TTC549 (cell line): ENCODE measurements around the gene ELF5.

ENCODE experiments used
- FAIRE-seq: peaks from 2 replicates; lab custom pipeline; 2012; peaks lifted over from hg19 to GRCh38; lab: Jason Lieb, UNC

The ELF5 gene

DNA sequence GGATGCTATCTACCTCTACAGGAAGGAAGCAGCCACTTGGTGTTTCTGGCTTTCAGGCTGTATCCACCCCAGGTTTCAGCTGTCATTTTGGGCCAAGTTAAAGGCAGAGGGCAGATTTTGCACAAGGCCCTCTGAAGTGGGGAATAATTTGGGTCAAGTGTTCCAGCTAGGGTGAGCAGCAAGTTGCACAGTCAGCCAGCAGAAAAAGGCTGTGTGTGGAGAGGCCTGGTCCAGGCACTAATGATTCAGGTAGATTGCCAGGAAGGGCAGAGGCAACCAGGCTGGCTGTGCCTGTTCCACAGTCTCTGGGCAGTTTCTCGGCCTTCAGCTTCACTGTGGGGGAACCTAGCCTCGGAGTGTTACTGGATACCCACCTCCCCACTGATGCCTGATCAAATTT, 8.6 kb upstream of the ELF5 start:
- FAIRE-seq: no peak

DNA sequence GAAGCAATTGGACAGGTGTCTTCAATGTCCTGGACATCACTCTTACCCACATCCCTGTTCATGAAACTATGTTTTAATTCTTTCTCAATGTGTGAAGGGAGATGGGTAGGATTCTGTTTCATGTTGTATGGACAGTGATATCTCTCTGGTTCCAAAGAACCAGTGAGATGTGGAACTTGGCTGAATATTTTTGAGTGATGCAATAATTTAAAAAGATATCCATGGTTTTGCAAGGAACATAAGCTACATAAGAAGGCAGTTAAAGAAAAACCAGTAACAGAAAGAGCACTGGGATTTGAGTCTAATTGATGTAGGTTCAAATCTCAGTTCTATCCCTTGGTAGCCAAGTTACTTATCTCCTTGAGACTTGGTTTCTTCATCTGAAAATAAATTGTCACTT, 7.7 kb upstream of the ELF5 start:
- no peak for FAIRE-seq

DNA sequence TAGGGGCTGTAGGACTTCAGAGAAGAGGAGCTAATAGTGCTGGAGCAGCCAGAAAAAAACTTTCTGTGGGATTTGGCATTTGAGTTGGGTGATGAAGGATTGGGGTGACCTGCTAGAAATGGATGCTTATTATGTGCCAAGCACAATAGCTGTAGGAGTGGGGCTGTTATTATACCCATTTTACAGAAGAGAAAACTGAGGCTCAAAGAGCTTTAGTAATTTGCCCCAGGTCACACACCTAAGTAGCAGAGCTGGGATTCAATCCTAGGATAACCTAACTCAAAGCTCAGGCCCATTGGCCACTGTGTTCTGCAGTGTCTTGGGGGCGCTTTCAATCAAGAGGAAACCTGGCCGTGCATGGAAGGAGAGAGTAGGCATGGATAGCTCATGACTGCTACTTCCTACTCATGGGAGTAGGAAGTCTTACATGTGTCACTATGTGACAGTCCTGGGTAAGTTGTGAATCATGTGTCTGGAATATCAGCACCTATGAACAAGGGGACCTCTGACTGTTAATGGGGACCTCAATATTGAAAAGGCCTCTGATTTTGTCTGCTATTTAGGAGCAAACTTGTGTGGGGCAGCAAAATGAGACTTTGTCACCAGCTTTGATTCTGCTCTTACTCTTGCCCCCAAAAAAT, 6.1 kb upstream of the ELF5 start:
- no peak for FAIRE-seq

DNA sequence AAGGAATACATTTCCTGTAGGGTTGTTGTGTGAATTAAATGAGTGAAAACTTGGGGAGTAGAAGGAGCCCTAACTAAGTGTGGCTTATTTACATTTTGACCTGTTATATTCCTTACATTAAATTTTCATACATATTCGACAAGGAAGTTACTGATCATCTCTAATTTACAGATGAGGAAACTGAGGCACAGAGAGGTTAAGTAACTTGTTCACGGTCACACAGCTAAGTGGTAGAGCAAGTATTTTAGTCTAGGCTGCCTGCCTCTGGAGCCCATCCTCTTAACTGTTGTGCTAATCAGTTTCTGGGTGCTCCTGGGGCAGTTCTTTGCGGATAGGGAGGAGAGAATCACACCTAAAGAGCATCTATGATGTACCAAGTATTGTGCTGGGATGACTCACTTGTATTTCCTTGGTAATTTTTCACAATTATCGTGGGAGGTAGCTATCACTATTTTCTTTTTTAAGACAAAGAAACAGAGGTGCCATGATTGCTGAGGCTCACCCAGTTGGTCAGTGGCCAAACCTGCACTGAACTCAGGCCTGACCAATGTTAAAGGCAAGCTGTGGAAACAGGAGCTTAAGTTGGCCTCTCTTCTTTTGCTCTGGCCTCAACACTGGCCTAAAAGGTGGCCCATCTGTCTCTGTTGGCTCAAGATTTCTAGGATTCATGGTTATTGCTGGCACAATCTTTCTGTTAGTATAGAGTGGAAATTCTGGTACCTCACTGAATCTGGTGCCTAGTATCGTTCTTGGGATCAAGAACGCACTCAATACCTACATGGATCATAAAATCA, 2.9 kb upstream of the ELF5 start:
- FAIRE-seq: no peak

DNA sequence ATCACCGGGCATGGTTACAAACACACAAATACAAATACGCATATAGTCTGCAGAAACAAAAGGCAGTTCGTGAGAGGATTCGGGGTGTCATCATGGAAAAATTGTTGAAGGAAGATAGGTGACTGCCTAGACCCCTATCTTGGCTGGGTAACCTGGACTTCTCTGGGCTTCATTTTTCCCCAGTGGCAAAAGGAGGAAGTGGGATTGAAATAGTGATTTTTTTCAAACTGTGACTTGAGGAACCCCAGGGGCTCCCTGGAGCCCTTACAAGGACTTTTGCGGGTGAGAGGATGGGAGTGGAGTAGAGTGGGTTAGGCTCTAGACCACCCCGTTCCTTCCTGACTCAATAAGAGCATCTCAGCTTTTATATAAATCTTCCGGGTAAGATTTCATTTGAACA, 1.0 kb upstream of the ELF5 start:
- no peak for FAIRE-seq

DNA sequence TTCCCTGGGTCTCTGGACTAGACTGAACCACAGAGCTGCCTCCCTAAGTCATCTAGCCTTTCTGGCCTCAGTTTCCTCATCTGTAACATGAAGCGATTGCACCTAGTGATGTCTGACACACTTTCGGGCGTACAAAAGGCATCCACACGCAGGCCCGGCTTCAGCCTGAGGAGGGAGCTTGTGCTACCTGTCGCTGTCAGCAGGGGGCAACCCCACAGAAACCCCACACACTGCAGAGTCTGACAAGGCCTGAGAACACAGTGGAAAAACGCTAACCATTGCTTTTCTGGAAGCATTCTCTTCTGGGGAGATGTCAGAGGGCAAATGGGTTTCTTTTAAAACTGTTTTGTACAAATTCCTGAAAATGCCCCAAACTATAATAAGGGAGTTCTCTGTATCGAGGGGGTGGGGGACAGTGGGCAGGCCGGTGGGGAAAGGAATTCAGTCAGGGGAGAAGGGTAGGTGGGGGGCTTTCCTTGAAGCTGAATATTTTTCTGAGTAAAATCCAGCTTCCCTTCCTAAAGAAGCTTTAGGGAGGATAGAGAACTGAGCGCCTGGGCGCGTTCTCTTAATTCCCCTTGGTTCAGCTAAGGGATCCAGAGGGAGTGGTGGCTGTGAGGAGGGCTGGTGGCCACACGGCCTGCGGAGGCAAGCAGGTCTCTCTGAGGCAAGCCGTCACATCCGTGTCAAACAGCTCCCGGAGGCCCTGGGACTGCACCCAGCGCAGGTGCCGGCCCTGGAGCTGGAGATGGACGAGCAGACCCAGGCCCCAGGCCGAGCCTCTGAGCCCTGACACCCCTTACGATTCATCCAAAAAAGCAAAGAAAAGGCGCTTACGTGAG, 533 bp downstream of the ELF5 start:
- FAIRE-seq: no peak

DNA sequence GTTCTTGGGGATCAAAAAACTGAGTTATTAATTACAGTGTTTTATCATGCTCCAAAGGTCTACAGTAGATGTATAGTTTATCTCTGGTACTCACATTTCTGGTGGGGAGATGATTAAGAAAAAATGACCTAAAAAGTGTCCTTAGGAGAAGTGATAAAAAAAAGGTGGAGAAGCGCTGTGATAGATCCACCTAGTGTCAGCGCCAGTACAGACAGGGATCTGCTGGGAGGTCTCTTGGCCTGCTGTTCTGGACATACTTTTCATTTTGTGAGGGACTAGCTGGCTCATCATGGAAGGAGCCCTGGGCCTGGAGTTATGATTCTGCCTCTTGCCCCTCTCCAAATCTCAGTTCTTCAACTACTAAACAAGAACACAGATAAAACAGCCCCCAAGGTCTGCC, 2.9 kb downstream of the ELF5 start:
- FAIRE-seq: no peak

DNA sequence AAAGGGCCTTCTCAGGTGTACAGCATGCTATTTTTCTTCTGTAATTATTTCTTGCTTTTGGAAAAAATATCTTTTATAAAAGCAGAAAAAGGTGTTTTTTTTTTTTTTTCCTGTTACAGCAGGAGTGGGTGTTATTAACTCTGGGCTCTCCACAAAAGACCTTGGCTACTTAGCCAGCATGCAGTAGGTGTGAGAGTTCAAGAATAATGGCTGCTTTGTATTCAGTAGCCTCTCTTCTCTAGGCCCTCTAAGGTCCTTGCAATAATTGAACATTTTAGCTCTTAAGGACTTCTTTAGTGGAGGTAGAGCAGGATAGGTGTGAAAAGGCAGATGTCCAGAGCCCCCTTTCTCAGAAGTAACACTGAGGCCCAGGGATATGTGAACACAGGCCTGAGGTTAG, 3.4 kb downstream of the ELF5 start:
- FAIRE-seq: no peak

DNA sequence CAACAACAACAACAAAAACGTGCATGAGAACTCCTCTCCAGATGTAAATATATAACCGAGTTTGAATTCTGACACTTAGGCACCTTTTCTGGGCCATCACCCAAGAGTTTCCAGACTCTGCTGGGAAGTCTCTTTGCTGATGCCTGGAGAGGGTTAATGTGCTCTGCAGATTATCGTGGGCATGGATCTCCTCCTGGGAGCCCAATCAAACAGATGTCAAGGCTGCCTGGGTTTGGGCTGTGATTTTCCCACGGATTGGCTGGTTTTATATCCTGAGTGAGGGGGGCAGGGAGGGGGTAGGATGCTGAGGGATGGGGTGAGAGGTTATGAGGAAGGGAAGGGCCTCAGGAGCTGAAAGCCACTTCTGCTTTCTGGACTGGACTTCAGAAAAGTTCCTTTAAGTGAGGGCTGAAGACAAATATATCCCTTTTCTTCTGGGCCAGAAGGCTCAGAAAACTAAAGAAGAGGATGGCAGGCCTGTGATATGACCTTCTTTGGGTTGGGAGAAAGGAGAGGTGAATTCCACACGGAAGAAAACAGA, 4.2 kb downstream of the ELF5 start:
- no peak for FAIRE-seq

DNA sequence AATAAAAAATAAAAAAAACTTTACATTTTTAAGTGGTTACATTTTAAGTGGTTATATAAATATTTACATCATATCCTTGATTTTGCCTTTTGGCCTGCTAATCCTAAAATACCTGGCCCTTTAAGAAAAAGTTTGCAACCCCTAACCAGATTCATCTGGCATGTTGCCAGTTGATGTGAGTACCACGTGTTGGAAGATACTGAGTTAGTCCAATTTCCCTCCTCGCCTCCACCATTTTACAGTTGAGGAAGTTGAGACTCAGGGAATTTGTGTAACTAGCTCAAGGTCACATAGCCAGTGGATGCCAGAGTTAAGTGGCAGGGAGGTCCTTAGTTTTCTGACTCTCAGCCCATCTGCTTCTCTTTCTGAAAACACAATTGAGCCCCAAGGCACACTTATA, 5.1 kb downstream of the ELF5 start:
- FAIRE-seq: no peak

DNA sequence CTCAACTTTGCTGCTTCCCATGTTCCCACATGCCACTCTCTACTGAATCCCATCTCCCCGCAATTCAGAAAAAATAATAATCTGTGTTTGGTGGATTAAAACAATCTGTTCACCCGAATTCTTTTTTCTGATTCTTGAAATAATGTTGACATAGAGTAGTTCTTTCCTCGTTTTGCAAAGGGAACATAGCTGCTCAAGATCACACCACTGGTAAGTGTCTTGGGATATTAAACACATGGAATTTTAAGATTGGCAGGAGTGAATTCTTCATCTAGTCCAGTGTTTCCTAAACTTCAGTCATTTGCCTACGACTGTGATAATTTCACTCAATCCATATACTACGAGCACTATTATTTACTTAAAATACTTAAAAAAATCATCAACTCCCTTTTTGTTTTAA, 6.0 kb downstream of the ELF5 start:
- FAIRE-seq: no peak

DNA sequence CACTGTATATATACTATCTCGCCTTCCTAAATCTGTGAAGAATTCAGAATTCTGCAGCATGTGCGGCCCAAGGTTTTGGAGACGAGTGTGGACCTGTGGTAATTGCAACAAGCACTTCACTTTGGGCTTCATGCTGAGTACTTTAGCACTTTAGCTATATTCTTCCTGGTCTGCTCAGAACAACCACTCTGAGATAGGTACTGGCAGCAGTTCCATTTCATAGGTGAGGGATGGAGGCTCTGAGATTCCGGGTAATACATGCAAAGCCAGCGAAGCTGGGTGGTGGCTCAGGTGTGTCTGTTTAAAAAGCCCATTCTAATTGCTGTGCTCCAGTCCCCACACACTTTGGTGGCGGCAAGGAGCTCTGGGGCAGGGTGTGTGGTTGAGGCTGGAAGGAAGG, 6.4 kb downstream of the ELF5 start:
- FAIRE-seq: no peak

DNA sequence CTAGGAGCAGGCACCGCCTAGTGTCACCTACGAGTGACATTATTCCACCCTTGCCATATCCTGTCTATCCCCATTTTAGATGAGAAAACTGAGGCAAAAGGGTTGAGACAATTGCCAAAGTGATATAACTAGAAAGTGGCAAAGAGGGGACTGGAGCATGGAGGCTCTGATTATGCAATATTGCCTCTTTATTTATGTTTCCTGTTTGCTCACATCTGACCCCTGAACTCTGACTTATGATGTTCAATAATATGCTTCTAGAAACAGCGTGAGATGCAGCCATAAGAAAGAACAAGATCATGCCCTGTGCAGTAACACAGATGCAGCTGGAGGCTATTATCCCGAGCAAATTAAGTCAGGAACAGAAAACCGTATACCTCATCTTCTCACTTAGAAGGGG, 7.7 kb downstream of the ELF5 start:
- no peak for FAIRE-seq

DNA sequence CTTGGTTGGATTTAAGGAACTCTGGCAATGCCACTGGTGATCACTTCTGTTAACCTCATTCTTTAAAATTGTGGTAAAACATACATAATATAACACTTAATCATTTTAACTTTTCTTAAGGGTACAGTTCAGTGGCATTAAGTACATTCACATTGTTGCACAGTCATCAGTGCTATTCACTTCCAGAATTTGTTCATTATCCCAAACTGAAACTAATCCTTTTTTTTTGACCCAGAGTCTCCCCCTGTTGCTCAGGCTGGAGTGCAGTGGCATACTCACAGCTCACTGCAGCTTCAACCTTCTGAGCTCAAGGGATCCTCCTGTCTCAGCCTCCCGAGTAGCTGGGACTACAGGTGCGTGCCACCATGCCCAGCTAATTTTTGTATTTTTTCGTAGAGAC, 10.6 kb downstream of the ELF5 start:
- FAIRE-seq: no peak

DNA sequence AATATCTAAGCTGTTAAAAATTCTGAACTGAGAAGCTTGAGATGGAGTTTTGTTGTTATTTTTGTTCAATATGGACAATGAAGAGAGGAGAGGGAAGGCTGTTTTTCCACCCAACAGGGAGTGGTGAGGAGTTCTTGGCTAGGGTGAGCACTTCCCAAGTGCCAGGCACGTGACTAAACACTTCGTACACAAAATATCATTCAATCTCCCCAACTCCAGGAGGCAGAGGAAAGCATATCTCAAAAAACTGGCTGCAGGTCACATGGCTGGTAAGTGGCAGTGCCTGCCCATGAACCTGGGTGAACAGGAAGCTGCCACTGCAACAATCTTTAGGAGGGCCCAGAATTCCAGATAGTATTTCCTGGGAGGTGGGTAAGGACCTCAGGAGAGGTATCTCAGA, 11.6 kb downstream of the ELF5 start:
- FAIRE-seq: no peak

DNA sequence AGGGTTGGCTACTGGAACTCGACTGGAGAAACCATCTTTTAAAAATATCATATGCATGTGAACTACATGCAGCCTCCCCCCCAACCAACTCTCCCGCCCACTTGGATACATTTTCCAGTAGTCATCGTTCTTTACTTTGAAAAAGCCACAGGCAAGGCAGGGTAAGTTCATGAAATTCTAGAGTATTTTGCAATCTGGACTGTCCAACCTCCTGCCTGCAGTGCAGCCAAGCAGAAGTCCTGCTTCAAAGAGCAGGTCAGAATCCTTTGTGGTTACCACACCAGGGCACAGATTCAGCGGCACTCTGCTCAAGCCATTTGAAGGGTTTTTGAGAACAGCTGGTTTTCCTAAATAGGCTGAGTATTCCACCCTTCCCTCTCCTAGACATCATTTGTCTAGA, 12.1 kb downstream of the ELF5 start:
- FAIRE-seq: no peak

DNA sequence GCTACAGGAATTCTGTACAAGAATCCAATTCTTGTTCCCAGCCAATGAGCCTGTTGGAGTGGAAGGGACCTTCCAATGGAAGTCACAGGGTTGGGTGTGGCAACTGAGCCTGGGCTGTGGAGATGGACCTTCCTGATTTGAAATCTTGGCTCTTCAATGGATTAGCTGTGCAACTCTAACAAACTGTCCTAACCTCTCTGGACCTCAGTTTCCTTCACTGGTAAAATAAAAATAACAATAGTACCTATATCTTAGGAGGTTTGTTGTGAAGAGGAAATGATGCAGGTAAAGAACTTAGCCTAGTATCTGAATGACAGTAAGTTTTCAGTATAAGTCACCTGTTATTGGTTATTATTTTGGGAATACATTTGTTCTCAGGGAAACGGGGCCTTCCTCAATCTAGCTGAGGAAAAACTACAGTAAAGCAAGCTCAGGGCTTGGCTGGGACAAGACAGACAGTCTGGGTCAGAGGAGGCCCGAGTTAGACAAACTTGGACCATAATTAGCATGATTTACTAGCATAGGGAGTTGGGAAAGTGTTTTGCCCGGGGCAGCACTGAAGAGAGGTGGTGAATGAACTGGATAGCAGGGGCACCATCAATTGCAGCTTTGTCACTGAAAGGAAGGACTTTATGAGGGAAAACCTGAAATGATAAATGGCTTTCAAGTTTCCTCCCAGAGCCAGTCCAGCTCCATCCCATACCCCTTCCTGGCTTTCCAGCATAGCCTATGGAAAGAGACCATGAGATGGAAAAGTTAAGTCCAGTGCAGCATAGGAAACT, 13.7 kb downstream of the ELF5 start:
- no peak for FAIRE-seq

DNA sequence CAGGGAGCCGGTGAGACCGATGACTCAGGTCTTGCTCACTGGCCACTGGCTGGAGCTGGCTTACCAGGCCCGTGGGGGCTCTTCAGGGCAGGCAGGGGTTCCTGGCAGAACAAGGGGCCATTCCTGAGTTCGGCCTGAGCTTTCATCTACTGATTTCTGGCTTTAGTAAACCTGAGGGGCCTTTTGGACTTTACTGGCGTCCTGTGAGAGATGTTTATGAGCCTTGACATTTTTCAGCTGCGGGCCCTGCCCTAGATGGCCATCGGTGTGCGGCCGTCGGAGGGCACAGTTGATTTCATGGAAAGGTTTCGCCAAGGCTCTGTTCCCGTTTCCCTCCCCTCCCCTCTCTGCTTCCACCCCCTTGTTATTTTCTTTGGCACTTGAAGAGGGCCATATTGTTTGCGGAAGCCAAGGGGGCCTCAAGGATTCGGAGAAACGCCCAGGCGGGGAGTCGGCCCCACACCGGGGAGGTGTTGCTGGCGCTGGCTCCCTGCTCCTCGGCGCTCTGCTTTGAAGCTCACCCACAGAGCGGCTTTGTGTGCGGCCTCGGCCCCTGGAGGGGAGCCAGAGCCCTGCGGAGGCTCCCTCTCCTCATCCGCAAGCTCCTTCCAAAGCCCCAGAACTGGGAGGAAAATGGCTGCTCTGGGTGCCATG, 17.7 kb downstream of the ELF5 start:
- no peak for FAIRE-seq

DNA sequence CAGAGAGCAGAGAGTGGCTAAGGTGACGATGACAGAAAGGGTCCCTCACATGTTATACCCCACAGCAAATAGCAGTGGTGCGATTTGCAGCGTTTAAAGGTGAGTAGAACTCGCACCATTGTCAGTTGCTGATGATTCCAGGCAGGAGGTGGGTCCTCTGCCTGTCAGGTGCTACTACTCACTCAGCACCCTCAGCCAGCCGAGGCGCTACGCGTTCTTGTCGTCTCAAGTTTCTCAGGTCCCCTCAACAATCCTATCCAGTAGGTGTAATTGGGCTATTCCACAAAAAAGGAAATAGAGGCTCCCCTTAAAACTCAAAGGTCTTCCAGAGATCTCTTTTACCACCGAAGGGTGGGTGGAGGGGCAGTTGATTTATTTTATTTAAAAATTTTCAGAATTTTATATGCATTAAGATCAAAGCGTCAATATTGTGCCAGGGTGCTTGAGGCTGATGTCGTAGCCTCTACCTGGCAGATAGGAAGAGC, 18.3 kb downstream of the ELF5 start:
- no peak for FAIRE-seq

DNA sequence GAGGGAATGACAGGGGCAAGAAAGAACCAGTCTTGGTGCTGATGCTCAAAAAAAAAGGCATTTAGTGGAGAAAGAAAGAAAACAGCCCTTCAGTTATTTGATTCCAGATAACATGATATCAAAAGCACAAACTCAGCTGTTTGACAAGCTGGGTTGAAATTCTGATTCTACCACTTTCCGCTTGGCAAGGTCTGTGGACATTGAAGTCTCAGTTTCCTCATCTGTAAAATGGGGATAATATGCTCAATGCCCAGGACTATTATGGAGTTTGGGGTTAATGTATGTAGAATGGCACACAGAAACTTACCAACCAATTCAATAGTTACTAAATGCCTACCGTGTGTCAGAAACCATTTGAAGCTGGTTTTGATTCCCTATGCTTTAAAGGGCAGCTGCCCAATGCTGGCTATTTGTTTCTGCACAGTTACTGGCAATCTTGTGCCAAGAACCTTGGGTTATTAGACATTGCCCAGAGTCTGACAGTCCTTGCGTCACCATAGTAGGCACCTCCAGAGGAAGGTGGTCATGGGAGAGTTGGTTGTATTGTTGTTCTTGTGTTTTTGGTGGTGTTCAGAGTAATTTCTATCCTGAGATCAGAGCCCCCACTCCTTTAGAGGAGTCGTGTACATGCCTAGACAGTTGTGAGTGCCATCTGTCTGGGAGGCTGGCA, 19.5 kb downstream of the ELF5 start:
- no peak for FAIRE-seq

DNA sequence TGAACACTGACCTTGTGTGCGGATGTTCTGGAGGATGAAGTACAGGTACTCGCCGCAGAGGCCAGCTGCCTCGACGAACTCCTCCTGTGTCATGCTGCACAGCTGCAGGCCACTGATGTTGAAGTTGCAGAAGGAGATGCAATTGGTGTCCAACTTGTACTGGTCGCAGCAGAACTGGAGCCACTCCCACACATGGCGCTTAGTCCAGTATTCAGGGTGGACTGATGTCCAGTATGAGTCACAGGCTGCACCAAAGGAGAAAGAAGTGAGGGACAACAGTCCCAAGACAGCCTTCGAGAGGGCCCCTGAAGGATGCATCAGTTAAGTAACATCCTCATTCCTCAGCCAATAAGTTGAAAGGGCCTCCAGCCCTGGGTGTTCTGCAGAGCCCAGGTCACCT, 20.1 kb downstream of the ELF5 start:
- FAIRE-seq: no peak
